Stimulated activated naive CD4-positive, alpha-beta T cell (primary cell): ENCODE measurements around the gene TCAF1.

Source experiments
- DNase-seq, 6 experiments: peaks; one replicate each; lab custom pipeline; 2025; lab: John Stamatoyannopoulos, UW

TCAF1 gene

GRCh38 chr7:143901668-143902331 is at the start of gene TCAF1:
TCAF1 (minus strand) TSS chr7:143902176; CDS start chr7:143876608, 25,568 bp downstream.
- peak; percentile 73 to 85 (median 83) for DNase-seq

- DNase-seq, result no peak
These were observed 46.8 kb upstream of the TCAF1 start for GRCh38 chr7:143948733-143949132.

- no peak for DNase-seq
These were observed 45.1 kb upstream of the TCAF1 start for GRCh38 chr7:143947111-143947510.

GRCh38 chr7:143945423-143945822 is 43.4 kb upstream of the TCAF1 start:
- no peak for DNase-seq

- DNase-seq, result no peak
These were observed 36.6 kb upstream of the TCAF1 start for GRCh38 chr7:143938379-143939243.

GRCh38 chr7:143936087-143937009 is 34.4 kb upstream of the TCAF1 start:
- no peak for DNase-seq

- no peak for DNase-seq
These were observed 32.8 kb upstream of the TCAF1 start, which contains the start of gene OR2F2 for GRCh38 chr7:143934526-143935325. OR2F2 (plus strand) TSS chr7:143935233; CDS start chr7:143935233, 0 bp downstream.

- no peak for DNase-seq
These were observed 29.8 kb upstream of the TCAF1 start for GRCh38 chr7:143931739-143932138.

GRCh38 chr7:143929224-143929920 is 27.4 kb upstream of the TCAF1 start:
- DNase-seq, result no peak

GRCh38 chr7:143924851-143925250 is 22.9 kb upstream of the TCAF1 start:
- DNase-seq, result no peak

GRCh38 chr7:143914938-143915652 is 13.1 kb upstream of the TCAF1 start:
- no peak for DNase-seq

- DNase-seq, result no peak
These were observed 12.1 kb upstream of the TCAF1 start for GRCh38 chr7:143913945-143914615.

GRCh38 chr7:143910473-143911248 is 8.7 kb upstream of the TCAF1 start:
- DNase-seq, result no peak

GRCh38 chr7:143909863-143910262 is 7.9 kb upstream of the TCAF1 start:
- no peak for DNase-seq

GRCh38 chr7:143908120-143908519 is 6.1 kb upstream of the TCAF1 start:
- no peak for DNase-seq

GRCh38 chr7:143906895-143907294 is 4.9 kb upstream of the TCAF1 start:
- no peak for DNase-seq

GRCh38 chr7:143906151-143906550 is 4.2 kb upstream of the TCAF1 start:
- no peak for DNase-seq

GRCh38 chr7:143905509-143905908 is 3.5 kb upstream of the TCAF1 start:
- no peak for DNase-seq
